HG03064 (cell line): ENCODE measurements around the gene BFSP2.

ENCODE experiments used
- ATAC-seq: cut with Tn5 transposase; IDR thresholded peaks from one replicate; pipeline ENCODE4 v1.9.1; 2021; ENCODE audit warnings: low read depth; ENCODE audit not compliant: unreplicated experiment

BFSP2 gene

DNA sequence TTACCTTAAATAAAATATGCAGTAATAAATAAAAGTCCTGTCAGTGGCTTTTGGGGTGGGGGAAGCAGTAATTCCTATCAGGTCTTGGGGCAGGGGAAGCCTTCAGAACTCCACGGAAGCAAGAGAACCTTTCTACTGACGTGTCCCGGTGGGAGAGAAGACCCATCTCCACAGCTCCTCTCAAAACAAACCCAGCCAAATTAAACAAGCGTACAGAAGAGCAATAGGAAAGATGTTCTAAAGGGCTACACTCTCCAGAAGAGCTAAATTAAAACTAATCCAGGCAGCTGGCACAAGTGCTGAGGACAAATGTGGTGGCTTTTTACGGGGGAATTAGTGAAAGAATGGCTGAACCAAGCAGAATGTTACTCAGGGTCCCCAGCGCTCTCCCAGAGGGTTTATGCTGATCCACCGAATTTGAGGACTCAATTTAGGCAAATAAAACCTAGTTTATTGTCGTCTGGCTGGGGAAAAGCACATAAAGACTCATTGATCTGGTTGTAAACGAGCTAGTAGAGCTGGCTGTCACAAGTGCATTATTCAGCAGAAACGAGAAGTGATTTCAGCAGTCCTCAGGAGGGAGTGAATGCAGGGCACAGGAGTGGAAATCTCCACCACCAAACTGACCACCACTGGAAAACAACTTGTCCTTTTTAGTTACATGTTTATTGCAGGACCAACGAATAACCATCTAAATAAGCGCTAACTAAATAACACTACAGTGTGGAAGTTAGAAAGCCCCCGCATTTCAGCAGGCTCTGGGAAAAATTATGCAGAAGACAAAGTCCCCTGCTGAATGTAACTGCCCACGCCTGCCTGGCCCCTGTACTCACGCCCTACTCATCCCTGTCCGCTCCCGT, 13.5 kb downstream of the BFSP2 start:
- ATAC-seq: no peak

DNA sequence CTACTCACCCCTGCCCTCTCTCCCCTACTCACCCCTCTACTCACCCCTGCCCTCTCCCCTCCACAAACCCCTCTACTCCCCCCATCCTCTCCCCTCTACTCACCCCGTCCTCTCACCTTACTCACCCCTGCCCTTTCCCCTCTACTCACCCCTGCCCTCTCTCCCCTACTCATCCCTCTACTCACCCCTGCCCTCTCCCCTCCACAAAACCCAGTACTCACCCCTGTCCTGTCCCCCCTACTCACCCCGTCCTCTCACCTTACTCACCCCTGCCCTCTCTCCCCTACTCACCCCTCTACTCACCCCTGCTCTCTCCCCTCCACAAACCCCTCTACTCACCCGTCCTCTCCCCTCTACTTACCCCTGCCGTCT, 14.2 kb downstream of the BFSP2 start:
- no peak for ATAC-seq

DNA sequence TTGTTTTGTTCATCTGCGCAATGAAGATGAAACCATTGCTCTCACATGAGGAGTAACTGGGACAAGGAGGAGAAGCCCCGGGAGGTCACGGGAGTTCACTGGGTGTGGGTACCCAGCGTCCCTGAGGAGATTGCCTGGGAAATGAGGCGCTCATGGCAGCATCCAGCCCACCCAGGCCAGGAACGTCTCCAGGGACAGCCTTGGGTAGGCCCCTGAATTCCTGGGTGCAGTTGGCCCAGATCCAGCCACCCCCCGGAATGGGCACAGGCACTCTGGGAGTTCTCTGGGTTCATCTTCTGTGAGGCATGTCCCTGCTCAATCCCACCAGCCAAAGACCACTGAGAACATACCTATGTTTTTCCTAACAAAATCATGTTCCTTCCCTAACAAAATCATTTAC, 18.5 kb downstream of the BFSP2 start:
- ATAC-seq: no peak

DNA sequence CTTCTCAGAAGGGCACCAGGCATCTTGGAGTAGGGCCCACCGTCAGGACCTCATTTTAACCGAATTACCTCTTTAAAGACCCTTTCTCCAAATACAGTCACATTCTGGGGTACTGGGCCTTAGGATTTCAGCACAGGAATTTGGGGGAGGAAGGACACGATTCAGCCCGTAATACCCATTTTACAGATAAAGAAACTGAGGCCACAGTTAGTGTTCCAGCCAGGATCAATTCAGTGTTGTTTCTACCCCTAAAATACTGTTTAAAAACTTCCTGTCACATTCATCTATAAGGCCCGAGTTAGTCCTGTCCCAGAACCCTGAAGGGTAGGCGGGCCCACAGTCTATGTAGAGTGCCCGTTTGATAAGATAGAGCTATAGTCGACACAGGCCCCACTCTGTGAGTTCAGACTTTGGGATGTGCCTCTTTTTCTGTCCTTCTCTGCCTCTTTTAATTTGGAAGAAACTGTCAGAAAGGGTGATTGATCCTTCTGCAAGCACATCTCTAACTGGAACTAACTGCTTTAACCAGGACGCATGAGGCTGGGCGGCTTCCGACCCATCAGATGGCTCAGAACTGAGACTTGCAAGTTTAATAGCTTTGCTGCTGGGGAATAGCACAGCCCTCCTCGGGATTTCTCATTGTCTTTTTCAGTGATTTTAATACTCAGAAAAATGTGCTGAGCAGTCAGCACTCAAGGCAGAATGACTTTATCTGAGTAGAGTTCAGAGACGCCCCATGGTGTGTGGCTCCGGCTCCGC, 19.5 kb downstream of the BFSP2 start:
- ATAC-seq: no peak

DNA sequence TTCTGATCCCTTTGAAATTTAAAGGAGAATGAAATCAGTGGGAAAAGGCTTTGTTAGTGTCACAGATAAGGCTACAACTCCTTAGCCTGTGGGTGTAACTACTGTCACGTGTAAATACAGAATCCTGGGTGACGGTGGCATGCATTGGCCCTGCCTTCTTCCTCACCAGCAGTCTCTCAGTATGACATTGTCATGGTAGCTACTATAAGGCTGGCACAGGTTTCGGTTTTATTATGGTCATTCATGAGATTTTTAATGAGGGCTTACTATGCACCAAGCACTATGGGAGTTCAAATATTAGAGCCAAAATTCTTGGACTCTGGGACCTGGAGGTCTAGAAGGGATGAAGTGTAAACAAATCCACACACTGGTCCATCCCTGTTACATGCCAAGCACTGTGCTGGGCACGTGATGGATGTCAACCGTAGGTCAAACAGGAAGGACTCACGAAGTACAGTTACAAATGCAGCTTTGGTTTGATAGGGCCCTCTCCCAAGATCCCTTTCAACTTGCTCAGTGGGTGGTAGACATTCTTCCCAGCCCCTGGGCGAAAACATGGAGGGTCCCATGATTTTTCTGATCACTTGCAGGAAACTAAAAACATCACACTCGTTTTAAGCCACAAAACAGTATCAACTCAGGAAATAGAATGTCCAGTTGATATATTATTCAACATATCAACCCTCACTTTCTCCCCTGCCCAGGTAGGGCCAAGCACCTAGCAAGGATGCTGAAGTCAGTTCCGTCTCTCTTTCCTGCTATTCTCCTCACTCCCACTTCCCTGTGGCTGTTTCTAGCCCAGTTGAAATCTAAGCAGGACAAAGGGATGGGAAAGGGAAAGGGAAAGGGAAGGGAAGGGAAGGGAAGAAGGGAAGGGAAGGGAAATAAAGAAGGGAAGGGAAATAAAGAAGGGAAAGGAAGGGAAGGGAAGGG, 25.3 kb downstream of the BFSP2 start:
- ATAC-seq: no peak

DNA sequence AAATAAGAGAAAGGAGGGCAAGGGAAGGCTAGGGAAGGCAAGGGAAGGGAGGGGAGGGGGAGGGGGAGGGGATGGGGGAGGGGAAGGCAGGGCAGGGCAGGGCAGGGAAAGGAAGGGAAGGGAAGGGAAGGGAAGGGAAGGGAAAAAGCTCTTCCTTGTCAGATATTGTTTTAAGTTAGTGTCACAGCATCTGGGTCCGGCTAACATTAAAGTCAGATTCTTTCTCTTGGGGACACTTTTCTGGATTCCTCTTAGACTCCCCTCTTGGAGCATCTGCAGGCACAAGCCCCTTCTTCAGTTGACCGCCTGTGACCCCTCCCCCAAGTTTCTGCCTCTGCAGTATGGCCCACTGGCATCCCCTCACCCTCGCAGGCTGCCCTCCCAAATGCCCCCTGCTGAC, 26.0 kb downstream of the BFSP2 start:
- ATAC-seq: no peak

DNA sequence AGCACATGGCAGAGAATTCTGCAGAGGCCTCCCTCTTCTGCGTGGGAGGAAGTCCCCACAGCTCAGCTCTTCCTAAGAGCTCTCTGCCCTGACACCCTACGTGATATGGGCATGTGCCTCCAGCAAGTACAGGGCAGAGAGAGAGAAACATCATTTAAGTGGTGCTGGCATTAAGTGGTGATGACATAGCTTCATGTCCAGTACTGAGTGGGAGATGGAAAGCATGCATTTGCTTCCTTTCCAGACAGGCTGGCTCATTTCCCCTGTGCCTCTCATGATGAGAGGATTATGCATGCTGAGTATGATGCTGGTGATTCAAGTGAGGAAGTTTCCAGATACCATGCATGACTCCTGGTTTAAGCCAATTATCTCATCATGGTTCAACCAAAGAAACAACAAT, 26.9 kb downstream of the BFSP2 start:
- ATAC-seq: no peak

DNA sequence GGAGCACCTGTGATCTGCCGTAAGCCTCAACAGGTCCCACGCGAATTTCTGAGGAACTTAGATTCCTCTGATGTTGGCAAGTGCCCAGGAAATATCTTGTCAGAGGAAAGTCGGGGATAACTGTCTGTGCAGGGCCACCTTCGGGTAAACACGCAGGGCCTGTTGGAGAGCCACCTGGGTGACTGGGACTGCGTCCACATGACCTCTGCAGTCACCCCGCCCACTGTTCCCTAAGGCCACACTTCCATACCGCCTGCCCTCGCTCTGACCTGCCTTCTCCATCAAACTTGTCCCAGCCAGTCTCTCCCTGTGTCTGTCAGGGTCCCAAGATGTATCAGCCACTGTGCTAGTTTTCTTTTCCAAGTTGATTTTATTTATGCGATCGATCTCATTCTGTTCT, 28.7 kb downstream of the BFSP2 start:
- no peak for ATAC-seq

DNA sequence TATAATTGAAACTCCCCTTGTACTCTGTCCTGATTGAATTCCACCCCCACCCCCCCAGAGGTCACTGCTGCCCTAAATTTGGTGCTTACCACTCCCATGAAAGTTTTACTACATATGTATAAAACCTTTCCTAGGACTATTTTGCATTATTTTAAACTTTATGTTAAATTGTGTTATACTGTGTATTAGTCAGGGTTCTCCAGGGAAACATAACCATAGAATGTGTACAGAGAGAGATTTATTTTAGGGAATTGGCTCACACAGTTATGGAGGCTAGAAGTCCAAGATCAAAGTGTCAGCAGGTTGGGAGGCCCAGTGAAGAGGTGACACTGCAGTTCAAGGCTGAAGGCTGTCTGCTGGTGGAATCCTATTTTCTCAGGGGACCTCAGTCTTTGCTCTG, 29.2 kb downstream of the BFSP2 start:
- ATAC-seq: no peak

DNA sequence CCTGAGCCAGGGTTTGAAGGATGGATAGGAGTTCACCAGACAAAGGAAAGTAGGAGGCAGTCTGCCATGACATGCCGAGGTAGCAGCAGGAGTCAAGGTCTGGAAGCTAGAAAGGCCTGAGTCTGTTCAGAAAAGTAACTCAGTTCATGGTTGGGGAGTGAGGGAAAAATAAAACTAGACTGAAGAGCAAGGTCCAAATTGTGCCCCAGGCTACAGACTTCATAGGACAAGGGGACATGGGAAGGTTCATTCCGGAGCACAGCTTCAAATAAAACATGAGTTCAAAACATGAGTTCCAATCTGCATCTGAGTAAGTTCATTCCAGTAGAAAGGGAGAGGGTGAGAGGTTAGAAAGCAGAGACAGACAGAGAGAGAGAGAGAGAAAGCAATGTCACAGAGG, 39.7 kb downstream of the BFSP2 start:
- ATAC-seq: no peak

DNA sequence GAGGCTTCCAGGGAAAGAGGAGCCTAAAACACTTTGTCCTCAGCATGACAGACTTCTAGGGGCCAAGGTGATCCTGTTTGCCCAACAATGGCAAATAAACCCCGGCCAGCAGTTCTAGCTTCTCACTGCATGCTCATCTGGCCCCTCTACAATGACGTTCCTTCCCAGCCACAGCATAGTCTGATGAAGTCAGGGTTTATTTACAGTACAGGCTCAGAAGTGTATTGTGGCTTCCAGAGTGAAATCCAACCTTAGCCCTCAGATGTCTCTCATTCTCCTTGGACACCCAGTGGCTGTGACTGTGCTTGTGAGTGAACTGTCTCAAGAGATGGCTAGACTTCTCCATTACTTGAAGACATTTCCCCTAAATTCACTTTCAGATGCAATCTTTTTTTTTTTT, 40.8 kb downstream of the BFSP2 start:
- ATAC-seq: no peak

DNA sequence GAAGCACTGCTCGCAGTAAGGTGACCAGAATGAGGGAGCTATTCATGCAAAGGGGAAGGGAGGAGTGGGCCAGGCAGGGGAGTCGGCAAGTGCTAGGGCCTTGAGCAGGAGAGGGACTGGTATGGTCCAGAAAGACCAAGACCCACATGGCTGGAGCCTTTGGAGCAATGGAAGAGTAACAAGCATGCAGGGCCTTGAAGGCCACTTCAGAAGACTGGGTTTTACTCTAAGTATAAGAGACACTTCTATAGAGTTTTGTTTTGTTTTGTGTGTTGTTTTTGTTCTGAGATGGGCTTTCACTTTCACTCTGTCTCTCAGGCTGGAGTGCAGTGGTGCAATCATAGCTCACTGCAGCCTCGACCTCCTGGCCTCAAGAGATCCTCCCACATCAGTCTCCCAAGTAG, 42.0 kb downstream of the BFSP2 start:
- peak; percentile 52 for ATAC-seq

DNA sequence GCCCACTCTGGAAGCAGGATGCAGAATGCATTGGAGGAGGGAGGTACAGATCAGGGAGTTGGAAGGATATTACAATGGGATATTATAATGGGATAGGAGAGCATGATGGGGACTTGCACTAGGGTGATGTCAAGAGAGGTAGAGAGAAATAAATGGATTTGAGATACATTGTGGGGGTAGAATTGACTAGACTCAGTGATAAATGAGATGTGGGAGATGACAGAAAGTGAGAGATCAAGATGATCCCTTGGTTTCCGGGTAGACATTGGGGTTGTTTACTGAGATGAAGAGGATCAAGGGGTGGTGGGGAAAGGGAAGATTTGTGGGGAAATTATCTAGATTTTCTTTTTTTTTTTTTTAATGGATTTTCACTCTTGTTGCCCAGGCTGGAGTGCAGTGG, 42.7 kb downstream of the BFSP2 start:
- no peak for ATAC-seq

DNA sequence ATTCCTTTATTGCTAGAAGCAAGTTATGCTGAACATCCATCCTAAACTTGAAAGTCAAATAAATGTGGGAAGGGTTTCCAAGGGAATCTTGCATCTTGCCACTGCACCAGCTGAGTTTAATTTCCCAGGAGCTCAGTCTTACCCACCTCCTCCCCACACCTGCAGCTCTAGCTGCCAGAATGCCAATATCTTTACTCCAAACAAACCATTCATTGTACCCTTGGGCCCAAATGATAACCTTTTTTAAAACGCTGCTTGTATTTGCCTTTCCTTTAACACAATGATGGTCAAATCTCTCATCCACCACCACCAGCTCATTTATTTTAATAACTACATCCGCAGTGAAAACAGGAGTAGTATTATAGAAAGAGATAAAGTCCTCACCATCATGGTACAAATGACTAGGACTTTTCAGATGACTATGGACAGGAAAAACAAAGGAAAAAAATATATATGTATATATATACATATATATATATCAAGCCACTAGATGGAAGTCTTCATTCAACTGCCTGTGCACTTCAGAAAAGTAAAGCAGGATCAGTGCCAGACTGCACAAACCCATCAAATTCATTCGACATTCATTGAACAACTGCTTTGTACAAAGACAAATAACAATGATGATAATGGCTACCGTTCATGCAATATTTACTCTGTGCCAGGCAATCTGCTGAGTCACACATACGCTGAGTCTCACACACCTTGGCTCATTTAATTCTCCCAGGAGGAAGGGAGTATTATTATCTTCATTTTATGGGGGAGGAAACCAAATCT, 44.0 kb downstream of the BFSP2 start:
- no peak for ATAC-seq

DNA sequence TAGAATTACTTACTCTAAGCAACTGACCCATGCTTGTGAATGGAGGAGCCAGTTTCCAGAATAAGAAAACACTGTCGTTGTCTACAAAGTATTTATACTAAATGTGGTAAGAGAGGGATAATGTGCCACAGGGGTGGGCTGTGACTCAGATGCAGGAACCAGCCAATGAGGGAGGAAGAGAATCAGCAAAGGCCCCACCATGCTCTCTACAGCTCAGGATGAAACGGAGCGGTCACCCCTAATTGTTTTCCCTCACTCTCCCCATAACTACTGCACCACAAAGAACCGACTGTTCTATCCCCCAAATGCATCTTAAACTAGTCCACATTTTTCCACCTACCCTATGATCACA, 44.5 kb downstream of the BFSP2 start:
- ATAC-seq: no peak

DNA sequence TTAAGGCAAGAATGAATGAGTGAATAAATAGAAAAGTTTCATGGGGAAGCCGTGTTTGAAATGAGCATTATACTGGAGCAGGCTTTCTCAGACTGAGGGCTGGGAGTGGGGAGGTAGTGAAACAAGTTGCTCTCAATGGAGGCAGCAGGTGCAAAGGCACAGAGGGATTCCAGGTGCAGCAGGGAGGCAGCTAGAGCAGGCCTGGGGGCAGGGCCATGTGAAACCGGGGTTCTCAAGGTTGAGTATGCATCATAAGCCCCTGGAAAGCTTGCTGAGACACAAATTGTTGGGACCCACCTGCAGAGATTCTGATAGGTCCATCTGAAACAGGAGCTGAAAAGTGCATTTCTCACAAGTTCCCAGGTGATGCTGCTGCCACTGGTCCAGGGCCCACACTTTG, 45.3 kb downstream of the BFSP2 start:
- ATAC-seq: no peak

DNA sequence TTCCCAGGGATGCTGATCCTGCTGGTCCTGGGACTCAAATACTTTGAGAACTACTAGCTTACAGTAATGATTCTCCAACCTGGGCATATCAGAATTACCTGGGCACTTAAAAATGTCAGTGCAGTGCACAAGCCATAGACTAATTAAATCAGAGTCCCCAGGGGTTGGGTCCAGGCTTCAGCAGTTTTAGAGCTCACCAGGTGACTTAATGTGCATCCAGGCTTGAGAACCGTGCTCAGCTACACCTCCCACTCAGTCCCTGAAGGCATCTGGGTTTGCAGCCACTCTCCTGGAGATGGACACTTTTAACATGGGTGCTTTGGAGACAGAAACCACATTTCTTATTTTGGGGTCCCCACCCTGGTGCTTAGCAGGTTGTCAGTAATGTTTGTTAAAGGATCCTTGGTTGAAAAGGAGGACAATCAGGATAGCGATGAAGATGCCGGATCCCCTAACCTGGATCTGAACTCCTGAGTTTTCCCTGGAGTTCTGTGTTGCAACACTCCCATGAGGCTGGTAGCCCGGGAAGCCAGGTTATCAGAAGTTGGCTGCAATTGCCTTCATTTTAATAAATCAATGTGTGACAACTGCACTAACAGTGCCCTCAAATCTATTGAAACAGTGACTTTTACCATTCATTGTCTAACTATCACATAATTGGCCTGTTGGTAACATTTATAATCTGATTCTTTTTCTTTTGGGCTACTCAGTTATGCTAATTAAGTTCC, 48.1 kb downstream of the BFSP2 start:
- peak; percentile 42 for ATAC-seq

DNA sequence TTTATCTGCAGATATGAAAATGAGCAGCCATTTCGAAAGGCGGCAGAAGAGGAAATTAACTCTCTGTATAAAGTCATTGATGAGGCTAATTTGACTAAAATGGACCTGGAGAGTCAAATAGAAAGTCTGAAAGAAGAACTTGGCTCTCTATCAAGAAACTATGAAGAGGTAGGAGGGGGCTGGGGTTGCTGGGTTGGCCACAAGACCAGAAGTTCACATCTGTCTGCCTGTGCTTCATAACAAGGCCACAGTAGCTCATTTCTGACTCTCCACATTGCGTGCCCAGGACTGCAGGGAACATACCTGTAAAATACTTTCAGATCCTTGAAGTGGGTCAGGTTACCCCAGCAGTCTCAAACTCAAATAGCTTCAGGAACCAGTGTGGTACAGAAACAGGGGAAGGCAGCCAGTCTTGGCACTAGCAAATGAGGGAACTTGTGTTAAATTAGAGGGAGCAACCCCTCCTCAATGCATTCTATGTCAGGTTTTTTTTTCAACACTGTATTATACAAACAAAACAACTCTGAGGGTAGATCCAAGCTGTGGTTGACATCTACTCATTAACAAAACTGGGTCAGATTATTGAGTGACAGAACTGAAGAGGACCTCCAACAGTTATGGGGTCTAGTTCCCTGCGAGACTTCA, 48.7 kb downstream of the BFSP2 start:
- peak; percentile 87 for ATAC-seq

DNA sequence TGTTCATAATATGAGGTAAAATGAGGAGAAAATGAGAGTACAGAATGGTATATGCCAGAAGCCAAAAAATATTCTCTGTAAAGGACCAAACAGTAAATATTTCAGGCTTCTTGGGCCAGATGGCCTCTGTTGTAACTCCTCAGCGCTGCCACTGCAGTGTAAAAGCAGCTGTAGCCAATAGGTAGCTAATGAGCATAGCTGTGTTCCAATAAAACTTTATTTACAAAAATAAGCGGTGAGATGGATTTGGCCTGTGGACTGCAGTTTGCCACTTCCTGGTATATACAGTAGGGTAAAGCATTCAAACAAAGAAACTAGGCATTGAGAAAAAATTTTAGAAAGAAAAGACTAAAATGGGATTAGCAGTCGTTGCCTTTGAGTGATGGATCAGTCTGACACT, 51.5 kb downstream of the BFSP2 start:
- ATAC-seq: no peak
